ENCODE data around the gene GPC5. TPM values are rescaled to one million over a fixed set of nuclear protein-coding genes. Genes with fewer than 3 reads are reported as not detected.

Gene GPC5
- total RNA-seq, 2 experiments from 2014 or later, result 0.06 TPM; not detected in 1

DNA sequence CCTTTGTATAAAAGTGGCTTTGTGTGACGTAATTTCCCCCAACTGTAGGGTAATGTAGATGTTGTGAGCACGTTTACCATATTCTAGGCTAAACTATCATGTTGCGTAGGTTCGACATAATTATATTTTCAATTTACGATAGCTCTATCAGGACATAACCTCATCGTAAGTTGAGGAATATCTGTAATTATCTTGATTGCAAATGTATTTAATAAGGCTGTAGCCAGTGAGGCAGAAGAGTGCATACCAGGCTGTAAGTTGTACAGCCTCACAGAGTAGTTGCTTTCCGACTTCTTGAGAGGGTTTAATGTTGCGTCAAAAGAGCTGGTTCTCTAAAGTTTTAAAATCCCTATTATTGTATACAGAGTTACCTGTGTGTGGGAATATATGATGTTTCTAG, 988.8 kb downstream of the GPC5 start:
- Mint-ChIP-seq H3K27ac (no peak overlapping the region), H3K4me1 (no peaks in the 10 kb centered on the region), H3K27me3 (no peaks in the 10 kb centered on the region), H3K9me3 (no peaks in the 10 kb centered on the region), H3K4me3 (no peak overlapping the region), H3K36me3 (ENCODE audit: low read depth) (no peaks in the 10 kb centered on the region)
- CTCF ChIA-PET, result interaction anchor here (0.6 kb wide), 1 partner anchor 1059 kb away, joined by 7 read pairs; no protein-coding TSS in a partner anchor
- no peak for DNase-seq
- POLR2A ChIA-PET, result no interaction called here

GRCh38 chr13:92390217-92390616, 991.8 kb downstream of the GPC5 start:
- H3K27me3 Mint-ChIP-seq, result no peaks in the 10 kb centered on the region
- no peak overlapping the region for H3K27ac Mint-ChIP-seq
- no peak for DNase-seq
- no peaks in the 10 kb centered on the region for H3K36me3 Mint-ChIP-seq (ENCODE audit: low read depth)
- no peaks in the 10 kb centered on the region for H3K9me3 Mint-ChIP-seq
- CTCF ChIA-PET, result no interaction called here
- no peaks in the 10 kb centered on the region for H3K4me1 Mint-ChIP-seq
- POLR2A ChIA-PET, result no interaction called here
- no peak overlapping the region for H3K4me3 Mint-ChIP-seq

DNA sequence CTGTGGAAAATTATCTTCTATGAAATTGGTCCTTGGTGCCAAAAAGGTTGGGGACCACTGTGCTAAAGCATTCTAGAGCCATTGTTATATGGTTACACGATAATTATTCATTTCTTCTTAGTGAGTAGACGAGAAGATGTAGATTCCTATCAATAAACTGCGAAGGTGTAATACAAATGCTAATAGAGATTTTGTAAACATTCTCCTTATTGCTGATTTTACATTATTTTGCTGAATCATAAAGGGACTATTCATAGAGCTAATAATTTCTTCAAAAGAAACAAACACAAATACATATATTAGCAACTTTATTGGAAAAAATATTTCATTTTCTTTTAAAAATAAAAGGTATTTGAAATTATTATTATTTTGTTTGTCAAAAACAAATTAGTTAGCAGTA, 1005.2 kb downstream of the GPC5 start:
- POLR2A ChIA-PET, result no interaction called here
- Mint-ChIP-seq H3K36me3 (ENCODE audit: low read depth) (no peaks in the 10 kb centered on the region), H3K4me3 (no peak overlapping the region), H3K27me3 (no peaks in the 10 kb centered on the region), H3K9me3 (peaks cover 2% of the 10 kb centered on the region), H3K27ac (no peak overlapping the region), H3K4me1 (no peaks in the 10 kb centered on the region)
- no peak for DNase-seq
- CTCF ChIA-PET, result no interaction called here

DNA sequence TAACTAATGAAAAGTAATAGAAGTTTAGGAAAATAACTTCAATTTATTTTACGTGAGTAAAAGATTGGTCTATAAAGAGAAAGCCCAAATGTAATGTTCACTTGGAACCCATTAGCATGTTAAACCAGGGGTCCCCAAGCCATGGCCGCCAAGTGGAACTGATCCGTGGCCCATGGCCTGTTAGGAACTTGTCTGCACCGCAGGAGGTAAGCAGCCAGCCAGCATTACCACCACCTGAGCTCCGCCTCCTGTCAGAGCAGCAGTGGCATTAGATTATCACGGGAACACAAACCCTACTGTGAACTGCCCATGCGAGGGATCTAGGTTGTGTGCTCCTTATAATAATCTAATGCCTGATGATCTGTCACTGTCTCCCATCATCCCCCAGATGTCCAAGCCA, 1009.4 kb downstream of the GPC5 start:
- CTCF ChIA-PET, result no interaction called here
- DNase-seq, result no peak
- no peak overlapping the region for H3K4me3 Mint-ChIP-seq
- no peaks in the 10 kb centered on the region for H3K4me1 Mint-ChIP-seq
- H3K9me3 Mint-ChIP-seq, result no peaks in the 10 kb centered on the region
- H3K36me3 Mint-ChIP-seq (ENCODE audit: low read depth), result no peaks in the 10 kb centered on the region
- POLR2A ChIA-PET, result no interaction called here
- H3K27me3 Mint-ChIP-seq, result no peaks in the 10 kb centered on the region
- H3K27ac Mint-ChIP-seq, result no peak overlapping the region

- Mint-ChIP-seq H3K27me3 (no peaks in the 10 kb centered on the region), H3K4me3 (no peak overlapping the region), H3K4me1 (no peaks in the 10 kb centered on the region), H3K36me3 (ENCODE audit: low read depth) (no peaks in the 10 kb centered on the region), H3K9me3 (peaks cover 5% of the 10 kb centered on the region), H3K27ac (no peak overlapping the region)
- no peak for DNase-seq
- CTCF ChIA-PET, result no interaction called here
- POLR2A ChIA-PET, result no interaction called here
These were observed 1014.1 kb downstream of the GPC5 start for GRCh38 chr13:92412481-92412880.

DNA sequence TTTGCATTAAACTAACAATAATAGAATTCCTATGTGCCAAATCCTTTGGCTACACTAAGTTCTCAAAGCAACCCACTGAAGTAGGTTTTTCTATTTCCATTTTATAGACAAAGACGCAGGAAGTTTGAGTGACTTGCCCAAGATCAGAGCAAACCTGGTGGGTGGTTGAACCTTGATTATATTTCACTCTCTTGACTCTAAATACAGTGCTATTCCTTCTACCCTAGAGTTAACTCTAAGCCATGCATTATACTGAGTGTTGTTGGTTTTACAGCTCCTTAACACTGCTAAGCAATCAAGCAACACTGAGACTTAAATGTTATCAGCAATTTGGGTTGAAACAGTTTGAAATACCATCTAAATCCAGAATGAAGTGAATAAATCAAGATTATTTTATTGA, 1014.6 kb downstream of the GPC5 start:
- Mint-ChIP-seq H3K4me3 (no peak overlapping the region), H3K9me3 (peaks cover 5% of the 10 kb centered on the region), H3K27ac (no peak overlapping the region), H3K36me3 (ENCODE audit: low read depth) (no peaks in the 10 kb centered on the region), H3K4me1 (no peaks in the 10 kb centered on the region), H3K27me3 (no peaks in the 10 kb centered on the region)
- CTCF ChIA-PET, result no interaction called here
- POLR2A ChIA-PET, result no interaction called here
- no peak for DNase-seq

GRCh38 chr13:92413452-92413851, 1015.0 kb downstream of the GPC5 start:
- Mint-ChIP-seq H3K36me3 (ENCODE audit: low read depth) (no peaks in the 10 kb centered on the region), H3K9me3 (peaks cover 5% of the 10 kb centered on the region), H3K27ac (no peak overlapping the region), H3K4me3 (no peak overlapping the region), H3K27me3 (no peaks in the 10 kb centered on the region), H3K4me1 (no peaks in the 10 kb centered on the region)
- ChIA-PET CTCF (no interaction called here), POLR2A (no interaction called here)
- no peak for DNase-seq

DNA sequence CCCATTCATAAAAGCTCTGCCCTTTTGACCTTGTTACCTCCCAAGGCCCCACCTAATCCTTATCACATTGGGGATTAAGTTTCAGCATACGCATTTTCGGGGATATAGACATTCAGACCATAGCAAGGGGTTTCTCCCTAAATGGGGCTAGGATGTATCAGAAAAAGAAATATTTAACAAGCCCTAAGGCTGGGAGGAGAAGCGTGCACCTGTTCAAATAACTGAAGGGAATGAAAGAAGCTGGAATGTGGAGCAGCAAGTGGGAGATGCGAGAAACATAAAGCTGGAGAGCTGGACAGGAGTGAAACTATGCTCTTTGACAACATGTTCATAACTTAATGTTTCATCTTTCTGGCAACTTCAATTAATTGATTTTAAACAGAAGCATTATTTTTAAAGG, 1016.4 kb downstream of the GPC5 start:
- DNase-seq, result no peak
- no peaks in the 10 kb centered on the region for H3K27me3 Mint-ChIP-seq
- H3K4me3 Mint-ChIP-seq, result no peak overlapping the region
- CTCF ChIA-PET, result no interaction called here
- H3K27ac Mint-ChIP-seq, result no peak overlapping the region
- no peaks in the 10 kb centered on the region for H3K4me1 Mint-ChIP-seq
- H3K36me3 Mint-ChIP-seq (ENCODE audit: low read depth), result no peaks in the 10 kb centered on the region
- H3K9me3 Mint-ChIP-seq, result peaks cover 5% of the 10 kb centered on the region
- POLR2A ChIA-PET, result no interaction called here

GRCh38 chr13:92415781-92416180, 1017.4 kb downstream of the GPC5 start:
- Mint-ChIP-seq H3K27ac (no peak overlapping the region), H3K4me3 (no peak overlapping the region), H3K9me3 (peaks cover 5% of the 10 kb centered on the region), H3K36me3 (ENCODE audit: low read depth) (no peaks in the 10 kb centered on the region), H3K27me3 (no peaks in the 10 kb centered on the region), H3K4me1 (no peaks in the 10 kb centered on the region)
- ChIA-PET CTCF (no interaction called here), POLR2A (no interaction called here)
- DNase-seq, result no peak

GRCh38 chr13:92418818-92419412, 1020.5 kb downstream of the GPC5 start:
- no peaks in the 10 kb centered on the region for H3K27me3 Mint-ChIP-seq
- no peaks in the 10 kb centered on the region for H3K4me1 Mint-ChIP-seq
- no peaks in the 10 kb centered on the region for H3K36me3 Mint-ChIP-seq (ENCODE audit: low read depth)
- peaks cover 7% of the 10 kb centered on the region for H3K9me3 Mint-ChIP-seq
- H3K27ac Mint-ChIP-seq, result no peak overlapping the region
- ChIA-PET CTCF (no interaction called here), POLR2A (no interaction called here)
- no peak for DNase-seq
- no peak overlapping the region for H3K4me3 Mint-ChIP-seq

DNA sequence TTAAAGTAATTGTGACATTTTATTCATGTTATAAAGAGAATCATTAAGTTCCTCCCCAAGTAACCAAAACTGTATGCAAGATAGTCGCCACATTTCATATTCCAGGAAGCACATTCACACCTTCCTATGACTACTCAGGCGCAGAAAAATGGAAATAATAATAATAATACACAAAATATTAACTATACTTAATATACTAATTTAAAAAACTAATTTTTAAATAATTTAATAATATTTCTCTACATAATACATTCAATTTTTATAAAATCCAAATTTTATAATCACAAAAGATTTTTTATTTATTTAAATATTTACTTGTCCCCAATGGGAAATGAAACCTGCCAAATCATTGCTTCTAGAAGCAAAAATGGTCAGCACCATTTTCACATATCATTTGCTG, 1030.8 kb downstream of the GPC5 start:
- ChIA-PET POLR2A (no interaction called here), CTCF (no interaction called here)
- H3K27ac Mint-ChIP-seq, result no peak overlapping the region
- DNase-seq, result no peak
- H3K4me1 Mint-ChIP-seq, result no peaks in the 10 kb centered on the region
- H3K9me3 Mint-ChIP-seq, result peaks cover 2% of the 10 kb centered on the region
- H3K27me3 Mint-ChIP-seq, result no peaks in the 10 kb centered on the region
- no peak overlapping the region for H3K4me3 Mint-ChIP-seq
- H3K36me3 Mint-ChIP-seq (ENCODE audit: low read depth), result no peaks in the 10 kb centered on the region

DNA sequence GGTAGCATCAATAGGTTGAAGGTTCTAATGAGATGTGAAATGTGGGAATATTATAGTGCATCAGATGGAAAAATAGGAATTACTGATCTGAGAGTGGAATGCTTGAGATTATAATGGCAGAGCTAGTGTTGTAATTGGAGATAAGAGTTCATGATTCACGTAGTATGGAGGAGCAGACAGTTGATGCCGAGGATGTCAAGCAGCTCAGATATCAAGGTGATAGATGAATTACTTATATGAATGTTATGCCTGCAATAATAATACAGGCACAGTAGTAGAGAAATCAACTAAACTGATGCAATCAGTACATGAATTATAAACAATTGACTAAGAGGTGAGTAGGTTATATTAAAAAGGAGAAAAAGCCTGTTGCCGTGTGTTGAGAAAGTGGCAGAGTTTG, 1035.0 kb downstream of the GPC5 start:
- Mint-ChIP-seq H3K27ac (no peak overlapping the region), H3K27me3 (no peaks in the 10 kb centered on the region), H3K4me3 (no peak overlapping the region), H3K4me1 (no peaks in the 10 kb centered on the region), H3K9me3 (peaks cover 3% of the 10 kb centered on the region), H3K36me3 (ENCODE audit: low read depth) (no peaks in the 10 kb centered on the region)
- ChIA-PET POLR2A (no interaction called here), CTCF (no interaction called here)
- DNase-seq, result no peak

- no peaks in the 10 kb centered on the region for H3K27me3 Mint-ChIP-seq
- H3K4me1 Mint-ChIP-seq, result no peaks in the 10 kb centered on the region
- peaks cover 6% of the 10 kb centered on the region for H3K9me3 Mint-ChIP-seq
- H3K27ac Mint-ChIP-seq, result no peak overlapping the region
- POLR2A ChIA-PET, result no interaction called here
- no peak for DNase-seq
- H3K4me3 Mint-ChIP-seq, result no peak overlapping the region
- no peaks in the 10 kb centered on the region for H3K36me3 Mint-ChIP-seq (ENCODE audit: low read depth)
- CTCF ChIA-PET, result no interaction called here
These were observed 1035.5 kb downstream of the GPC5 start for GRCh38 chr13:92433963-92434362.

DNA sequence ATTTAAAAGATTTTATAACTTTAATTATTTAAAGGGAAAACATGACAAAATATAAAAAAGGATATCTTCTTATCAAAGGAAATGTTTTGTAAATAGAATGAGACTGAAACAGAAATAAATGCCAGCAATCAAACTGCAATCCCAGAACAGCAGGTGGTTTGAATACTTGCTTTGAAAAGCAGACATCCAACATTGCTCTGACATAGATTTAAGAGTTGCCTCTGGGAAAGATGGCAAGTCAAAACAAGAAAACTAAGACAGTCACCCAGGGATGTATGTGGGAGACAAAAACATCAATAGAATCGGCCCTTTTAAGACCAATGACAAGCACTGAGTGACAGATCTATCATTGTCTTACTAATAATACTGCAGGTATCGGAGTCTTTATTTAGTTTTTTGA, 1038.5 kb downstream of the GPC5 start:
- Mint-ChIP-seq H3K36me3 (ENCODE audit: low read depth) (no peaks in the 10 kb centered on the region), H3K9me3 (peaks cover 6% of the 10 kb centered on the region), H3K27me3 (no peaks in the 10 kb centered on the region), H3K27ac (no peak overlapping the region), H3K4me1 (no peaks in the 10 kb centered on the region), H3K4me3 (no peak overlapping the region)
- ChIA-PET CTCF (no interaction called here), POLR2A (no interaction called here)
- no peak for DNase-seq

- DNase-seq, result no peak
- H3K27me3 Mint-ChIP-seq, result no peaks in the 10 kb centered on the region
- no peaks in the 10 kb centered on the region for H3K4me1 Mint-ChIP-seq
- H3K27ac Mint-ChIP-seq, result no peak overlapping the region
- no peak overlapping the region for H3K4me3 Mint-ChIP-seq
- peaks cover 3% of the 10 kb centered on the region for H3K9me3 Mint-ChIP-seq
- ChIA-PET POLR2A (no interaction called here), CTCF (no interaction called here)
- no peaks in the 10 kb centered on the region for H3K36me3 Mint-ChIP-seq (ENCODE audit: low read depth)
These were observed 1045.8 kb downstream of the GPC5 start for GRCh38 chr13:92444244-92444643.
